SU-DHL-6 (cell line): ENCODE results near the gene HOXC10.

Source experiments
- H2AFZ ChIP-seq: fragments of 200-600 bp; sonication (generic); 2 replicates; pipeline ENCODE4 v1.6.1; 2014; ENCODE audit warnings: low read depth, mild to moderate bottlenecking, moderate library complexity, mixed read lengths, antibody characterized with exemption, low read length; ENCODE audit not compliant: severe bottlenecking
- H3F3A ChIP-seq: fragments of 200-600 bp; shearing (Covaris generic); 2 replicates; pipeline ENCODE4 v1.6.0; 2016; ENCODE audit warnings: antibody characterized with exemption, mild to moderate bottlenecking; ENCODE audit not compliant: insufficient read depth
- H3K27ac ChIP-seq: fragments of 200-600 bp; sonication (generic); 2 replicates; pipeline ENCODE4 v1.5.1; 2016; ENCODE audit warnings: low read depth, mild to moderate bottlenecking, low read length, moderate library complexity, mixed read lengths
- H3K27me3 ChIP-seq: fragments of 200-600 bp; sonication (generic), shearing (Covaris generic); 2 replicates; pipeline ENCODE4 v1.6.0; 2014; ENCODE audit warnings: mild to moderate bottlenecking, low read length
- H3K36me3 ChIP-seq: fragments of 200-600 bp; sonication (generic); 2 replicates; pipeline ENCODE4 v1.6.1; 2014; ENCODE audit warnings: mild to moderate bottlenecking, low read length, mixed read lengths
- H3K4me2 ChIP-seq: fragments of 300-600, 200-600 bp; shearing (Covaris generic), sonication (generic); 2 replicates; pipeline ENCODE4 v1.6.0; 2014; ENCODE audit warnings: low read length, low read depth, mild to moderate bottlenecking; ENCODE audit not compliant: poor library complexity, severe bottlenecking
- H3K4me3 ChIP-seq: fragments of 200-600 bp; sonication (generic); 2 replicates; pipeline ENCODE4 v1.5.1; 2014; ENCODE audit warnings: antibody characterized with exemption, low read length, mild to moderate bottlenecking, mixed read lengths; ENCODE audit not compliant: insufficient read depth, poor library complexity, severe bottlenecking
- H3K79me2 ChIP-seq: fragments of 200-600 bp; sonication (generic); 2 replicates; pipeline ENCODE4 v1.6.1; 2014; ENCODE audit warnings: mild to moderate bottlenecking, low read length, moderate library complexity; ENCODE audit not compliant: insufficient read depth
- H3K9ac ChIP-seq: fragments of 200-600 bp; sonication (generic); 2 replicates; pipeline ENCODE4 v1.7.0; 2014; ENCODE audit warnings: mild to moderate bottlenecking, low read length
- H3K9me2 ChIP-seq: fragments of 200-600 bp; sonication (generic); replicated peaks from 2 replicates; pipeline ENCODE4 v1.6.1; 2014; ENCODE audit warnings: low read length; ENCODE audit not compliant: insufficient read depth
- H3K9me3 ChIP-seq: fragments of 200-600 bp; sonication (generic); 2 replicates; pipeline ENCODE4 v1.6.1; 2014; ENCODE audit warnings: low read length, mixed read lengths; ENCODE audit not compliant: insufficient read depth
- H4K20me1 ChIP-seq: fragments of 200-600 bp; sonication (generic); 2 replicates; pipeline ENCODE4 v1.6.1; 2014; ENCODE audit warnings: low read depth, mild to moderate bottlenecking, antibody characterized with exemption, low read length, moderate library complexity, mixed read lengths
- EZH2phosphoT487 ChIP-seq: fragments of 200-600 bp; sonication (generic), shearing (Covaris generic); conservative IDR thresholded peaks from 2 replicates; pipeline ENCODE4 v1.6.1; 2018; ENCODE audit warnings: mild to moderate bottlenecking, antibody characterized with exemption, low read length, moderate library complexity, mixed read lengths
- TF ChIP-seq, protein P1 (sequence below): fragments of 200-600 bp; sonication (generic); IDR thresholded peaks from one replicate; pipeline ENCODE4 v1.5.1; 2017; ENCODE audit warnings: antibody characterized with exemption, mild to moderate bottlenecking, low read length, moderate library complexity; ENCODE audit not compliant: insufficient read depth, poor library complexity, severe bottlenecking

The HOXC10 gene

DNA sequence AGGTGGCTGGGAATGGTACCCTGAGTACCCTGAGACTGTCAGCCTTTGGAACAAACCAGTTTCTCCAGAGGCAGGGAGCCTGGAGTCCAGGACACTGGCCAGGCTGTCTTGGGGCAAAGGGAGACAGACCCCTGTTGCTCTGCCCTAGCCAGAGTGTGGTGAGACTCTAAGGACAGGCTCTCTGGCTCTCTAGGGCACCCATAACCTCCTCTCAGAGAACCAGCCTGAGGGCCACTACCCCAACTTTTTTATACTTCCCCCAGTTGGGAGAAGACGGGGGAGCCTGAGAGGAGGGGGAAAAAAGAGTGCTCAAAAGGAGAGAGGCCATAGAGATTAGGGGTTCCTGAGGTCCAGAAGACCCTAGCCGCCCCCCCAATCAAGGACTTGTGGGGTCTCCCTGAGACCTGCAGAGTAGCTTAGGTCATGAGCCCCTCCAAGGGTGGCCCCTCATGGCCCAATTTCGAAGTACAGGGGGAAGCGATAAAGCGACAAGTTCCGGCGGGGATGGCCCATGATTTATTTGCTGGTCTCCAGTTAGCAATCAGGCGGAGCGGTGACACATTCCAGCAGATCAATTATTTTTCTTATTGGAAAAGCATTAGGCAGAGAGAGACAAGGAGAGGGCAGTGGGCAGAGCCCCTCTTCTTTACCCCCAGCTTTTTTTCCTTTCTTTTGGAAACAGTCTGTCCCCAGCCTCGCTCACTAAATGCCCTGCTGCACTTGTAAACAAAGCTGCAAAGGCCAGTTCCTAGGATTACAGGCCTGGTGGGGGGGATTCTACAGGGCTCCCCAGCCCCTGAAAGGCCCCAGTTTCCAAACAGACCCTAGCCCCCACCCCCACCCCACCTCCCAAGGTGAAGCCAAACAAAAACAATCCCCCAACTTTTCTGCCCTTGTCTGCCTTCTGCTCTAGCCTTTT, 25.4 kb downstream of the HOXC10 start:
- Histone ChIP-seq H2AFZ (no peak overlapping the region), H4K20me1 (no peaks in the 10 kb centered on the region), H3K79me2 (no peaks in the 10 kb centered on the region), H3K9me3 (no peaks in the 10 kb centered on the region), H3K9ac (no peak overlapping the region), H3K9me2 (no peaks in the 10 kb centered on the region), H3F3A (peaks cover 4% of the 10 kb centered on the region; the same call in 1 of the 2 replicates), H3K27me3 (0 out of 2 replicates have a peak, but pooled peaks cover 6% of the 10 kb centered on the region), H3K4me3 (no peak overlapping the region), H3K36me3 (no peaks in the 10 kb centered on the region), H3K4me2 (no peak overlapping the region), H3K27ac (no peak overlapping the region)
- TF ChIP-seq, protein P1, sequence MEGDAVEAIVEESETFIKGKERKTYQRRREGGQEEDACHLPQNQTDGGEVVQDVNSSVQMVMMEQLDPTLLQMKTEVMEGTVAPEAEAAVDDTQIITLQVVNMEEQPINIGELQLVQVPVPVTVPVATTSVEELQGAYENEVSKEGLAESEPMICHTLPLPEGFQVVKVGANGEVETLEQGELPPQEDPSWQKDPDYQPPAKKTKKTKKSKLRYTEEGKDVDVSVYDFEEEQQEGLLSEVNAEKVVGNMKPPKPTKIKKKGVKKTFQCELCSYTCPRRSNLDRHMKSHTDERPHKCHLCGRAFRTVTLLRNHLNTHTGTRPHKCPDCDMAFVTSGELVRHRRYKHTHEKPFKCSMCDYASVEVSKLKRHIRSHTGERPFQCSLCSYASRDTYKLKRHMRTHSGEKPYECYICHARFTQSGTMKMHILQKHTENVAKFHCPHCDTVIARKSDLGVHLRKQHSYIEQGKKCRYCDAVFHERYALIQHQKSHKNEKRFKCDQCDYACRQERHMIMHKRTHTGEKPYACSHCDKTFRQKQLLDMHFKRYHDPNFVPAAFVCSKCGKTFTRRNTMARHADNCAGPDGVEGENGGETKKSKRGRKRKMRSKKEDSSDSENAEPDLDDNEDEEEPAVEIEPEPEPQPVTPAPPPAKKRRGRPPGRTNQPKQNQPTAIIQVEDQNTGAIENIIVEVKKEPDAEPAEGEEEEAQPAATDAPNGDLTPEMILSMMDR, result no peak
- TF ChIP-seq EZH2phosphoT487, result no peak

- no peak overlapping the region for H3K27ac ChIP-seq
Observed at GRCh38 chr12:54010972-54011664, 26.2 kb downstream of the HOXC10 start.

DNA sequence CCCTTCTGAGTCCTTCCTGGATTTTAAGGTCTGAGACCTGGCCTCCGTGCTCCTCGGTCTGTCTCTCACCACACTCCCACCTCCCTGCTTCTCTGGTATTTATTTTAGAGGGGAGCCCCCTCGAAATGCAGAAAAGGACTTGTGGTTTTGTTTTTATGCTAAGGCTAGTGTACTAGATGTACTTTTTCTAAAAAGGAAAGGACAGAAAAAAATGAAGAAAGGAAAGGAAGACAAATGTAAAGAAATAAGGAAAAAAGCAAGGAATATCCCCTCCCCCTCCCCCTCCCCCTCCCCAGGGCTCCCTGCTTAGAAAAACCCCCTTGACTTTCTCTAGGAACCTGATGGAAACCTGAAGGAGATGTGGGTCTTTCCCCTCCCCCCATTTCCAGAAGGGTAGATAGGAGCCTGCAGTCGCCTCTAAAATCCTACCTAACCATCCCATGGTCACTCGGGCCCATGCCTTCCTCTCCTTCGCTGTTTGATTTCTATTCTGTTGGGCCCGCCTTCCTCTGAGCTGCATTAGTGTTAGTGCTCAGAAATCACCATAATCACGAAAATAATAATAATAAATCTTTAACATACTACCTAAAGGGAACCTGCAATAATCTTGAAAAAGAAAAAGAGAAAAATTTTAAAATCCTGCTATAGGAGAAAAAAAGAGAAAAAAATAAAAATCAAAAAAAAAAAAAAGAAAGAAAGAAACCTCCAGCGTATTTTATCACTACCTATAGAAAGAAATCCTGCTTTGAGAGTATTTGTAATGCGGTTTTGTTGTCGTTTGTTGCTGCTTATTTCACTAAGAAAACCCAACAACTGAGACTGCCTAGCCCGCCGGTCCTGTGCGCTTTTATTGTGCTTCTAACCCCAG, 27.0 kb downstream of the HOXC10 start:
- Histone ChIP-seq H3K9me2 (no peaks in the 10 kb centered on the region), H3K4me2 (no peak overlapping the region), H3K79me2 (no peaks in the 10 kb centered on the region), H3K27me3 (0 out of 2 replicates have a peak, but pooled peaks cover 6% of the 10 kb centered on the region), H3K4me3 (no peak overlapping the region), H3K9ac (no peak overlapping the region), H2AFZ (no peak overlapping the region), H3K9me3 (no peaks in the 10 kb centered on the region), H3K27ac (no peak overlapping the region), H3F3A (peaks cover 4% of the 10 kb centered on the region; the same call in 1 of the 2 replicates), H4K20me1 (no peaks in the 10 kb centered on the region), H3K36me3 (no peaks in the 10 kb centered on the region)
- TF ChIP-seq, protein P1, result no peak
- no peak for TF ChIP-seq EZH2phosphoT487

More at GRCh38 chr12:54010972-54011664, 26.2 kb downstream of the HOXC10 start:
- H3K79me2 ChIP-seq, result no peaks in the 10 kb centered on the region
- H2AFZ ChIP-seq, result no peak overlapping the region
- 0 out of 2 replicates have a peak, but pooled peaks cover 6% of the 10 kb centered on the region for H3K27me3 ChIP-seq
- no peak overlapping the region for H3K9ac ChIP-seq
- H3K4me3 ChIP-seq, result no peak overlapping the region
- TF ChIP-seq, protein P1, result no peak
- TF ChIP-seq EZH2phosphoT487, result no peak
- H3K9me3 ChIP-seq, result no peaks in the 10 kb centered on the region
- no peaks in the 10 kb centered on the region for H3K9me2 ChIP-seq
- H3F3A ChIP-seq, result peaks cover 4% of the 10 kb centered on the region; the same call in 1 of the 2 replicates
- H3K36me3 ChIP-seq, result no peaks in the 10 kb centered on the region
- no peaks in the 10 kb centered on the region for H4K20me1 ChIP-seq
- no peak overlapping the region for H3K4me2 ChIP-seq
